Mammary epithelial cell (primary cell): ENCODE measurements around the gene KAZN.

Experiments used
- EZH2 ChIP-seq: IDR thresholded peaks from 2 replicates; pipeline ENCODE4 v1.6.1; 2012; ENCODE audit warnings: low read length, inconsistent platforms, borderline replicate concordance
- TF ChIP-seq, protein P1 (sequence below), 2 donors: IDR thresholded peaks in 1 of 2; conservative IDR thresholded peaks in 1 of 2; 2 replicates each; pipeline ENCODE4 v1.5.1; 2011 to 2012; ENCODE audit warnings: inconsistent platforms in 2 of 2, low read length in 2 of 2, mild to moderate bottlenecking in 2 of 2, control low read depth in 1 of 2, low read depth in 1 of 2; ENCODE audit not compliant: insufficient read depth in 1 of 2; ENCODE audit errors: extremely low read depth in 1 of 2

DNA sequence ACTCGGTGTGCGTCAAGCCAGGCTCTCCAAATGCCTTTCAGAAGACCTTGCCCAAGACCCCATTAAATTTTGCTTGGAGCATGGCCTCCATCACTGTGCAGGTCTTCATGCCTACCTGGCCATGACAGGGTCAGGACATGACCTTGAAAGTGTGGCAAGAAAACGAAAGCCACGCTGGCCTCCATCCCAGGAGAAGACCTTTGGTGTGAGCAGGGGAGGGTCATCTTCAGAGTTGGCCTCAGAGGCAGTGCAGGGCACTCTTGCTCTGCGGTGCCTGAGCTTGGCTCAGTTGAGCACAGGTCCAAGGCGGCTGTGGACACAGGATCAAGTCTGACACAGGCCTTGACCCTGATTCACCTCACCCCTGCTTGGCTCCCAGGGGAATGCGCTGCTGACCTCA is 373.6 kb downstream of the KAZN start:
- TF ChIP-seq, protein P1, sequence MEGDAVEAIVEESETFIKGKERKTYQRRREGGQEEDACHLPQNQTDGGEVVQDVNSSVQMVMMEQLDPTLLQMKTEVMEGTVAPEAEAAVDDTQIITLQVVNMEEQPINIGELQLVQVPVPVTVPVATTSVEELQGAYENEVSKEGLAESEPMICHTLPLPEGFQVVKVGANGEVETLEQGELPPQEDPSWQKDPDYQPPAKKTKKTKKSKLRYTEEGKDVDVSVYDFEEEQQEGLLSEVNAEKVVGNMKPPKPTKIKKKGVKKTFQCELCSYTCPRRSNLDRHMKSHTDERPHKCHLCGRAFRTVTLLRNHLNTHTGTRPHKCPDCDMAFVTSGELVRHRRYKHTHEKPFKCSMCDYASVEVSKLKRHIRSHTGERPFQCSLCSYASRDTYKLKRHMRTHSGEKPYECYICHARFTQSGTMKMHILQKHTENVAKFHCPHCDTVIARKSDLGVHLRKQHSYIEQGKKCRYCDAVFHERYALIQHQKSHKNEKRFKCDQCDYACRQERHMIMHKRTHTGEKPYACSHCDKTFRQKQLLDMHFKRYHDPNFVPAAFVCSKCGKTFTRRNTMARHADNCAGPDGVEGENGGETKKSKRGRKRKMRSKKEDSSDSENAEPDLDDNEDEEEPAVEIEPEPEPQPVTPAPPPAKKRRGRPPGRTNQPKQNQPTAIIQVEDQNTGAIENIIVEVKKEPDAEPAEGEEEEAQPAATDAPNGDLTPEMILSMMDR (conservative IDR thresholded peaks at IDR 0.05 in 1 of 2, IDR thresholded peaks at IDR 0.05 in 1 of 2; ENCODE audit: extremely low read depth in 1 of 2, insufficient read depth in 1 of 2, low read depth in 1 of 2, low read length in 2 of 2): no peak
- no peak for TF ChIP-seq EZH2
